Sigmoid colon (tissue), 4 donors: Measurements from ENCODE around the gene RIGI.

Experiments used
- CTCF ChIP-seq, 4 experiments: fragments of 450-650 bp in 3 of 4; fragments of 200-600 bp in 1 of 4; IDR thresholded peaks; one replicate each; pipeline ENCODE4 v1.5.1; 2016 to 2019; ENCODE audit warnings: antibody characterized with exemption in 4 of 4, mild to moderate bottlenecking in 3 of 4, moderate library complexity in 2 of 4
- EP300 ChIP-seq, 4 donors: sonication (generic); formaldehyde crosslinking; IDR thresholded peaks; one replicate each; pipeline ENCODE4 v1.6.1; 2017; ENCODE audit warnings: antibody characterized with exemption in 4 of 4
- POLR2A ChIP-seq, 2 donors: fragments of 450-650 bp; IDR thresholded peaks; one replicate each; pipeline ENCODE4 v1.6.1; 2016; ENCODE audit warnings: antibody characterized with exemption in 2 of 2, mild to moderate bottlenecking in 2 of 2, moderate library complexity in 2 of 2
- POLR2AphosphoS5 ChIP-seq, 4 donors: sonication (generic); formaldehyde crosslinking; IDR thresholded peaks; one replicate each; pipeline ENCODE4 v1.6.1; 2017; ENCODE audit warnings: antibody characterized with exemption in 4 of 4

- TF ChIP-seq POLR2AphosphoS5 (IDR thresholded peaks at IDR 0.05) (no peak), CTCF (IDR thresholded peaks at IDR 0.05) (no peak), POLR2A (IDR thresholded peaks at IDR 0.05) (no peak), EP300 (IDR thresholded peaks at IDR 0.05) (no peak)
Measured at GRCh38 chr9:32574858-32575257, 48.9 kb upstream of the RIGI start.
